Ovary (tissue), 9 donors: ENCODE results near the gene PCDHB3. TPM values are rescaled to one million over a fixed set of nuclear protein-coding genes. Genes with fewer than 3 reads are reported as not detected.
"Not testable (repeated sequence)": the region's sequence is repeated elsewhere in the genome, so short reads cannot be mapped to it uniquely, and the experiment has no call there.

Source experiments
- DNase-seq, 5 donors: peaks; one replicate each; pipeline ENCODE4 v3.0.0-alpha.2; 2019 to 2020
- H3K27ac ChIP-seq, 2 donors: fragments of 200-600 bp; one replicate each; pipeline versions ENCODE4 v1.5.1 to v1.8.0; 2019 to 2022
- H3K27me3 ChIP-seq: fragments of 200-600 bp; one replicate; pipeline ENCODE4 v1.8.0; 2022
- H3K36me3 ChIP-seq: fragments of 200-600 bp; sonication (generic); one replicate; pipeline ENCODE4 v1.5.1; 2019
- H3K4me1 ChIP-seq: one replicate; pipeline ENCODE4 v1.8.1; 2013; ENCODE audit warnings: mild to moderate bottlenecking, moderate library complexity; ENCODE audit not compliant: insufficient read depth
- H3K4me3 ChIP-seq: fragments of 200-600 bp; sonication (generic); one replicate; pipeline ENCODE4 v1.5.1; 2017
- H3K9me3 ChIP-seq, 2 donors: fragments of 200-600 bp in 1 of 2; sonication (generic) in 1 of 2; one replicate each; pipeline versions ENCODE4 v1.5.1 to v1.8.1; 2013 to 2019; ENCODE audit warnings: mild to moderate bottlenecking in 1 of 2, moderate library complexity in 1 of 2
- EP300 ChIP-seq: sonication (generic); formaldehyde crosslinking; IDR thresholded peaks from one replicate; pipeline ENCODE4 v1.6.1; 2017; ENCODE audit warnings: antibody characterized with exemption
- POLR2A ChIP-seq: fragments of 450-650 bp; IDR thresholded peaks from one replicate; pipeline ENCODE4 v1.6.1; 2017; ENCODE audit warnings: antibody characterized with exemption, mild to moderate bottlenecking, moderate library complexity
- WGBS, 3 donors: extraction: QIAGEN DNeasy Blood & Tissue Kit in 1 of 3; methylation state at CpG; one replicate each; pipeline versions ENCODE4 v1.1.5 to v1.1.7; 2013 to 2017; 5-methylcytosine and 5-hydroxymethylcytosine counted together
- intact Hi-C, 4 donors: fragments of 100-400 bp; cut with DNase I; formaldehyde crosslinking; loops; one replicate each; pipeline versions ENCODE4 v1.11.0 to v1.15.1; 2022 to 2023
- polyA plus RNA-seq, 2 donors: library from polyadenylated mRNA; stranded (reverse); fragments of 200-250 nt in 1 of 2; fragments of 350-450 nt in 1 of 2; fragmentation: Illumina TruSeq in 1 of 2; extraction: RNeasy Lipid Tissue Mini Kit (QIAGEN cat#74804) in 1 of 2; gene quantifications; one replicate each; pipeline ENCODE4 v1.2.3, GENCODE V29; 2013 to 2014
- total RNA-seq, 7 donors: library from RNA; depleted of rRNA in 2 of 7; stranded (reverse); fragments of >200 nt in 2 of 7; fragmentation: NEBNext Ultra II Directional in 3 of 7; extraction: Animal tissue kit (Norgen Biotek cat#: 25700) in 3 of 7; gene quantifications; one replicate each; pipeline versions ENCODE4 v1.1.0 to v1.2.4, GENCODE V29; 2016 to 2023
- TF ChIP-seq, protein P1 (sequence below), 3 donors: fragments of 450-650 bp in 2 of 3; fragments of 200-600 bp in 1 of 3; IDR thresholded peaks; one replicate each; pipeline versions ENCODE4 v1.5.1 to v1.8.0; 2016 to 2022; ENCODE audit warnings: antibody characterized with exemption in 3 of 3, mild to moderate bottlenecking in 1 of 3
- donor health status: DM: no; HTN: no; CAD: no; lungs with moderate emphysema.
- donor health status: DM: no; HTN: no; CAD: no.
- donor health status: Bipolar disorder and iron deficiency.
- donor health status: DM: yes; HTN: yes; CAD: no.
- donor health status: DM: no; HTN: no; CAD: no.
- donor health status: DM: yes; HTN: yes; CAD: no.

PCDHB3 gene
- total and polyA plus RNA-seq, 9 donors, result 1.4 to 4.1 (median 3.0) TPM

DNA sequence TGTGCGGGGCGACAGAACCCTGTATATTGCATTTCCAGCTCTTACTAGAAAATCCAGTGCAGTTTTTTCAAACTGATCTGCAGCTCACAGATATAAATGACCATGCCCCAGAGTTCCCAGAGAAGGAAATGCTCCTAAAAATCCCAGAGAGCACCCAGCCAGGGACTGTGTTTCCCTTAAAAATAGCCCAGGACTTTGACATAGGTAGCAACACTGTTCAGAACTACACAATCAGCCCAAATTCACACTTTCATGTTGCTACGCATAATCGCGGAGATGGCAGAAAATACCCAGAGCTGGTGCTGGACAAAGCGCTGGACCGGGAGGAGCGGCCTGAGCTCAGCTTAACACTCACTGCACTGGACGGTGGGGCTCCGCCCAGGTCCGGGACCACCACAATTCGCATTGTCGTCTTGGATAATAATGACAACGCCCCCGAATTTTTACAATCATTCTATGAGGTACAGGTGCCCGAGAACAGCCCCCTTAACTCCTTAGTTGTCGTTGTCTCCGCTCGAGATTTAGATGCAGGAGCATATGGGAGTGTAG is 35.5 kb downstream of the PCDHB3 start:
- intact Hi-C loops, result no loop called here
- Histone ChIP-seq H3K9me3 (peaks cover 0 to 20% of the 10 kb centered on the region in 2 donors), H3K27ac (no peak overlapping the region), H3K36me3 (no peaks in the 10 kb centered on the region), H3K4me1 (no peaks in the 10 kb centered on the region), H3K4me3 (peak overlapping the region; percentile 31), H3K27me3 (no peaks in the 10 kb centered on the region)
- DNase-seq, result no peak
- WGBS, 3 donors, result 34 to 55% (median 48%) methylated on average over 19 of the region's 19 CpGs
- TF ChIP-seq, protein P1, sequence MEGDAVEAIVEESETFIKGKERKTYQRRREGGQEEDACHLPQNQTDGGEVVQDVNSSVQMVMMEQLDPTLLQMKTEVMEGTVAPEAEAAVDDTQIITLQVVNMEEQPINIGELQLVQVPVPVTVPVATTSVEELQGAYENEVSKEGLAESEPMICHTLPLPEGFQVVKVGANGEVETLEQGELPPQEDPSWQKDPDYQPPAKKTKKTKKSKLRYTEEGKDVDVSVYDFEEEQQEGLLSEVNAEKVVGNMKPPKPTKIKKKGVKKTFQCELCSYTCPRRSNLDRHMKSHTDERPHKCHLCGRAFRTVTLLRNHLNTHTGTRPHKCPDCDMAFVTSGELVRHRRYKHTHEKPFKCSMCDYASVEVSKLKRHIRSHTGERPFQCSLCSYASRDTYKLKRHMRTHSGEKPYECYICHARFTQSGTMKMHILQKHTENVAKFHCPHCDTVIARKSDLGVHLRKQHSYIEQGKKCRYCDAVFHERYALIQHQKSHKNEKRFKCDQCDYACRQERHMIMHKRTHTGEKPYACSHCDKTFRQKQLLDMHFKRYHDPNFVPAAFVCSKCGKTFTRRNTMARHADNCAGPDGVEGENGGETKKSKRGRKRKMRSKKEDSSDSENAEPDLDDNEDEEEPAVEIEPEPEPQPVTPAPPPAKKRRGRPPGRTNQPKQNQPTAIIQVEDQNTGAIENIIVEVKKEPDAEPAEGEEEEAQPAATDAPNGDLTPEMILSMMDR (IDR thresholded peaks at IDR 0.05), result no peak
- TF ChIP-seq EP300, result no peak

- H3K27ac ChIP-seq, DNase-seq, H3K36me3 ChIP-seq, intact Hi-C loops, H3K4me3 ChIP-seq, H3K4me1 ChIP-seq, H3K27me3 ChIP-seq: not testable (repeated sequence)
- H3K9me3 ChIP-seq, result peaks cover 0 to 20% of the 10 kb centered on the region in 2 donors
- 38 to 58% (median 46%) methylated on average over 30 to 34 of the region's 34 CpGs for WGBS, 3 donors
Measured at GRCh38 chr5:141137346-141137745, 37.1 kb downstream of the PCDHB3 start.

DNA sequence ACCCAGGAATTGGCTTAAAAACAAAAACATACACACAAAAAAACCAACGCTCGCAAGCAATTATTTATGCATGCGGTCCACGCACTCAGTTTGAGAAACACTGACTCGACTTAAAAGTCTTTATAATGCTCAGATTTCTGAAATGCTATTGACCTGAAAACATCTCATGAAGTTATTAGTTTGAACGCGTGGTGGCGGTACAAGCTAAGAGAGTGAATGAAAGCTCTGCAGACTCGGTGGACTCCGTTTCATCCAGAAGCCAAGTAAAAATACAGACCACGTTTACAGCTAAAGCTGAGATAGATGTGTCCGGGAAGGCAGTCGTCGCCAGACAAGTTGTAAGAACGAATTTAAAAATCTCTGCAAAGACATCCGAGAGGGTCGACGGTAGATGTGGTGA is 49.5 kb downstream of the PCDHB3 start, which contains the start of gene PCDHB6:
TSS of gene PCDHB6 (plus strand) at position 246 of the 400 bp plus-strand sequence. CDS start 201 bp downstream, outside the sequence.
- no peak for DNase-seq
- Histone ChIP-seq H3K4me1 (no peaks in the 10 kb centered on the region), H3K36me3 (no peaks in the 10 kb centered on the region), H3K9me3 (peaks cover 2 to 25% of the 10 kb centered on the region in 2 donors), H3K27ac (no peak within 1 kb of the TSS), H3K4me3 (no peak within 1 kb of the TSS), H3K27me3 (no peaks in the 10 kb centered on the region)
- TF ChIP-seq POLR2A (no peak), EP300 (no peak)
- TF ChIP-seq, protein P1 (IDR thresholded peaks at IDR 0.05), result no peak
- intact Hi-C loops, result no loop called here
- 7 to 18% (median 14%) methylated on average over 18 of the region's 18 CpGs for WGBS, 3 donors

- H3K27ac ChIP-seq, result no peak overlapping the region
- H3K36me3 ChIP-seq, result no peaks in the 10 kb centered on the region
- peaks cover 2 to 25% of the 10 kb centered on the region in 2 donors for H3K9me3 ChIP-seq
- H3K4me3 ChIP-seq, result no peak overlapping the region
- H3K4me1 ChIP-seq, result no peaks in the 10 kb centered on the region
- intact Hi-C loops, result no loop called here
- no peaks in the 10 kb centered on the region for H3K27me3 ChIP-seq
- DNase-seq, result no peak
- TF ChIP-seq, protein P1 (IDR thresholded peaks at IDR 0.05), result no peak
- TF ChIP-seq EP300, result no peak
- TF ChIP-seq POLR2A, result no peak
- WGBS, 3 donors, result 35 to 50% (median 41%) methylated on average over 33 of the region's 33 CpGs
Measured at GRCh38 chr5:141150224-141150992, 50.1 kb downstream of the PCDHB3 start.

DNA sequence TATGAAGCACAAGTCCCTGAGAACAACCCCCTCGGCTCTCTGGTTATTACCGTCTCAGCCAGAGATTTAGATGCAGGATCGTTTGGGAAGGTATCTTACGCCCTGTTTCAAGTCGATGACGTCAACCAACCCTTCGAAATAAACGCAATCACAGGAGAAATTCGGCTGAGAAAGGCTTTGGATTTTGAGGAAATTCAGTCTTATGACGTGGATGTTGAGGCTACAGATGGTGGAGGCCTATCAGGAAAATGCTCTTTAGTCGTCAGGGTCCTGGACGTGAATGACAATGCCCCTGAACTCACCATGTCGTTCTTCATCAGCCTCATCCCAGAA is 50.7 kb downstream of the PCDHB3 start:
- Histone ChIP-seq H3K4me3 (no peak overlapping the region), H3K36me3 (no peaks in the 10 kb centered on the region), H3K9me3 (peaks cover 2 to 29% of the 10 kb centered on the region in 2 donors), H3K4me1 (no peaks in the 10 kb centered on the region), H3K27ac (no peak overlapping the region), H3K27me3 (no peaks in the 10 kb centered on the region)
- DNase-seq, result no peak
- 29 to 40% (median 33%) methylated on average over 13 of the region's 13 CpGs for WGBS, 3 donors
- TF ChIP-seq POLR2A (no peak), EP300 (no peak)
- TF ChIP-seq, protein P1 (IDR thresholded peaks at IDR 0.05), result no peak
- intact Hi-C loops, result no loop called here

- 29 to 36% (median 31%) methylated on average over 20 to 39 of the region's 41 CpGs for WGBS, 3 donors
Measured at GRCh38 chr5:141151632-141152031, 51.4 kb downstream of the PCDHB3 start.

GRCh38 chr5:141152096-141152495 is 51.8 kb downstream of the PCDHB3 start:
- H3K4me3 ChIP-seq, H3K4me1 ChIP-seq: not testable (repeated sequence)

More at GRCh38 chr5:141151632-141152031, 51.4 kb downstream of the PCDHB3 start:
- H3K36me3 ChIP-seq, intact Hi-C loops, DNase-seq, H3K4me1 ChIP-seq, H3K4me3 ChIP-seq, H3K27me3 ChIP-seq, H3K27ac ChIP-seq: not testable (repeated sequence)
- H3K9me3 ChIP-seq, result peaks cover 2 to 36% of the 10 kb centered on the region in 2 donors

More at GRCh38 chr5:141152096-141152495, 51.8 kb downstream of the PCDHB3 start:
- 18 to 36% (median 26%) methylated on average over 36 of the region's 36 CpGs for WGBS, 3 donors
- peaks cover 2 to 38% of the 10 kb centered on the region in 2 donors for H3K9me3 ChIP-seq
- H3K36me3 ChIP-seq, DNase-seq, H3K27me3 ChIP-seq, H3K27ac ChIP-seq, intact Hi-C loops: not testable (repeated sequence)
